Measurements from ENCODE around the gene OPHN1.
"Not testable (repeated sequence)": the region's sequence is repeated elsewhere in the genome, so short reads cannot be mapped to it uniquely, and the experiment has no call there.

The OPHN1 gene

GRCh38 chrX:68304602-68305001 lies 128.7 kb downstream of the OPHN1 start:
- Histone ChIP-seq H3K4me1 (ENCODE audit: insufficient read depth, low read length) (no peaks in the 10 kb centered on the region), H3K36me3 (ENCODE audit: insufficient read depth, low read length) (no peaks in the 10 kb centered on the region), H3K4me3 (ENCODE audit: low read length) (no peak overlapping the region), H3K27me3 (ENCODE audit: insufficient read depth, low read length) (no peaks in the 10 kb centered on the region), H3K9me3 (ENCODE audit: low read length) (no peaks in the 10 kb centered on the region), H2AFZ (ENCODE audit: low read depth, low read length) (no peak overlapping the region)

DNA sequence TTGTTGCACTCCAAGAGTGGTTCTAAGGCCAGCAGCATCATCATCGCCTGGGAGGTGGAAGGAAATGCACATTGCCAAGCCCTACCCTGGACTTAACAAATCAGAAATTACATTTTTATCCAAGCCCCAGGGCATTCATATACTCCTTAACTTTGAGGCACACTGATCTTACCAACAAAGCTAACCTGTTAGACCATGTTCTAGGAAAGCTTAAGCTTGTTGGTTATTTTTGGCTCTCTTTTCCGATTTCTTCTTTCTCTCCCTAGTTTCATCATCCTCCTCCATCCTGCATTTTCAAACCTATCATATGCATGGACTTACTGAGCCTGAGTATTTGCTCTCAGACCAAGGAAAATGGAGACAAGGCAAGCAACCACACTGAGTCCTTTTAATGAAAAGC lies 133.4 kb downstream of the OPHN1 start:
- no peaks in the 10 kb centered on the region for H3K27me3 ChIP-seq (ENCODE audit: insufficient read depth, low read length)
- H3K4me3 ChIP-seq (ENCODE audit: low read length) = no peak overlapping the region
- no peaks in the 10 kb centered on the region for H3K36me3 ChIP-seq (ENCODE audit: insufficient read depth, low read length)

GRCh38 chrX:68292471-68292870 lies 140.8 kb downstream of the OPHN1 start:
- H3K4me3 ChIP-seq (ENCODE audit: low read length) = no peak overlapping the region
- H3K36me3 ChIP-seq (ENCODE audit: insufficient read depth, low read length) = no peaks in the 10 kb centered on the region
- no peaks in the 10 kb centered on the region for H3K4me1 ChIP-seq (ENCODE audit: insufficient read depth, low read length)
- H2AFZ ChIP-seq (ENCODE audit: low read depth, low read length) = no peak overlapping the region
- no peaks in the 10 kb centered on the region for H3K27me3 ChIP-seq (ENCODE audit: insufficient read depth, low read length)
- H3K9me3 ChIP-seq (ENCODE audit: low read length) = no peaks in the 10 kb centered on the region

More for the DNA sequence above, 133.4 kb downstream of the OPHN1 start:
- H3K4me1 ChIP-seq (ENCODE audit: insufficient read depth, low read length) = no peaks in the 10 kb centered on the region
- H3K9me3 ChIP-seq (ENCODE audit: low read length) = no peaks in the 10 kb centered on the region
- no peak overlapping the region for H2AFZ ChIP-seq (ENCODE audit: low read depth, low read length)

GRCh38 chrX:68288127-68288526 lies 145.2 kb downstream of the OPHN1 start:
- Histone ChIP-seq H3K27me3 (ENCODE audit: insufficient read depth, low read length) (no peaks in the 10 kb centered on the region), H3K9me3 (ENCODE audit: low read length) (no peaks in the 10 kb centered on the region), H3K36me3 (ENCODE audit: insufficient read depth, low read length) (no peaks in the 10 kb centered on the region), H2AFZ (ENCODE audit: low read depth, low read length) (no peak overlapping the region), H3K4me3 (ENCODE audit: low read length) (no peak overlapping the region), H3K4me1 (ENCODE audit: insufficient read depth, low read length) (no peaks in the 10 kb centered on the region)

- no peaks in the 10 kb centered on the region for H3K27me3 ChIP-seq (ENCODE audit: insufficient read depth, low read length)
- no peak overlapping the region for H2AFZ ChIP-seq (ENCODE audit: low read depth, low read length)
- no peaks in the 10 kb centered on the region for H3K36me3 ChIP-seq (ENCODE audit: insufficient read depth, low read length)
- no peak overlapping the region for H3K4me3 ChIP-seq (ENCODE audit: low read length)
- H3K9me3 ChIP-seq (ENCODE audit: low read length) = no peaks in the 10 kb centered on the region
- no peaks in the 10 kb centered on the region for H3K4me1 ChIP-seq (ENCODE audit: insufficient read depth, low read length)
Measured at GRCh38 chrX:68287419-68287818, 145.9 kb downstream of the OPHN1 start.

DNA sequence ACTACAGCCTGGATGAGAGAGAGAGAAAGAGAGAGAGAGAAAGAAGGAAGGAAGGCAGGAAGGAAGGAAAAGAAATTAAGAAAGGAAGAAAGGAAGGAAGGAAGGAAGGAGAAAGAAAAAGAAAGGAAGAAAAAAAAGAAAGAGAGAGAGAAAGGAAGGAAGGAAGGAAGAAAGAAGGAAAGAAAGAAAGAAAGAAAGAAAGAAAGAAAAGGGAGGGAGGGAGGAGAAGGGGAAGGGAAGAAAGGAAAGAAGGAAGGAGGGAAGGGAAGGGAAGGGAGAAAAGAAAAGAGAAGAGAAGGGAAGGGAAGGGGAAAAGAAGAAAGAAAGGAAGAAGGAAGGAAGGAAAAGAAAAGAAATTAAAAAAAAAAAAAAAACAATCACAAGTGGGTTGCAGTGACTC lies 146.3 kb downstream of the OPHN1 start:
- Histone ChIP-seq H3K4me3 (ENCODE audit: low read length) (no peak overlapping the region), H3K36me3 (ENCODE audit: insufficient read depth, low read length) (no peaks in the 10 kb centered on the region), H3K9me3 (ENCODE audit: low read length) (no peaks in the 10 kb centered on the region), H3K27me3 (ENCODE audit: insufficient read depth, low read length) (no peaks in the 10 kb centered on the region), H3K4me1 (ENCODE audit: insufficient read depth, low read length) (no peaks in the 10 kb centered on the region), H2AFZ (ENCODE audit: low read depth, low read length) (no peak overlapping the region)

- H2AFZ ChIP-seq (ENCODE audit: low read depth, low read length) = no peak overlapping the region
- no peaks in the 10 kb centered on the region for H3K36me3 ChIP-seq (ENCODE audit: insufficient read depth, low read length)
- no peaks in the 10 kb centered on the region for H3K9me3 ChIP-seq (ENCODE audit: low read length)
- H3K27me3 ChIP-seq (ENCODE audit: insufficient read depth, low read length) = no peaks in the 10 kb centered on the region
- no peaks in the 10 kb centered on the region for H3K4me1 ChIP-seq (ENCODE audit: insufficient read depth, low read length)
- H3K4me3 ChIP-seq (ENCODE audit: low read length) = no peak overlapping the region
Measured at GRCh38 chrX:68286076-68286475, 147.2 kb downstream of the OPHN1 start.

DNA sequence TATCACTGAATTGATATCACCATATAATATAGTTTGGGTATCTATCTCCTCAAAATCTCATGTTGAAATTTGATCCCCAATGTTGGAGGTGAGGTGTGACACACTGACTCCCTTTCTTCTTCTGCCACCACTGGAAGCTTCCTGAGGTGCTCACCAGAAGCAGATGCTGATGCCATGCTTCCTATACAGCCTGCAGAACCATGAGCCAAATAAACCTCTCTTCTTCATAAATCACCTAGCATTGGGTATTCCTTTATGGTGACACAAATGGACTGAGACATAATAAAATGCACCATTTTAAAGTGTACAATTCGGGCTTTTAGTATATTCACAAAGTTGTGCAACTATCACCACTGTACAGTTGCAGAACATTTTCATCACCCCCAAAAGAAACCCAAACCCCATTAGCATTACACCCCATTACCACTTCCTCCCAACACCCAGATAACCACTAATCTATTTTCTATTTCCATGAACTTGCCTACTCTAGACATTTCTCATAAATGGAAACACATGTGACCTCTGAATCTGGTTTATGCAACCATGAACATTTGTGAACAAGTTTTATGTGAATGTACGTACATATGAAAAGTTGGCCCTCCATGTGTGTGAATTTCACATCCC lies 148.9 kb downstream of the OPHN1 start:
- Histone ChIP-seq H3K27me3 (ENCODE audit: insufficient read depth, low read length) (no peaks in the 10 kb centered on the region), H2AFZ (ENCODE audit: low read depth, low read length) (no peak overlapping the region), H3K4me1 (ENCODE audit: insufficient read depth, low read length) (no peaks in the 10 kb centered on the region), H3K36me3 (ENCODE audit: insufficient read depth, low read length) (no peaks in the 10 kb centered on the region), H3K4me3 (ENCODE audit: low read length) (no peak overlapping the region), H3K9me3 (ENCODE audit: low read length) (no peaks in the 10 kb centered on the region)

- Histone ChIP-seq H3K4me3 (ENCODE audit: low read length) (no peak overlapping the region), H3K4me1 (ENCODE audit: insufficient read depth, low read length) (no peaks in the 10 kb centered on the region), H3K36me3 (ENCODE audit: insufficient read depth, low read length) (no peaks in the 10 kb centered on the region), H3K9me3 (ENCODE audit: low read length) (no peaks in the 10 kb centered on the region), H2AFZ (ENCODE audit: low read depth, low read length) (no peak overlapping the region), H3K27me3 (ENCODE audit: insufficient read depth, low read length) (no peaks in the 10 kb centered on the region)
Measured at GRCh38 chrX:68273887-68274286, 159.4 kb downstream of the OPHN1 start.

GRCh38 chrX:68264793-68265192 lies 168.5 kb downstream of the OPHN1 start:
- not testable (repeated sequence) for H2AFZ ChIP-seq (ENCODE audit: low read depth, low read length); H3K4me1 ChIP-seq (ENCODE audit: insufficient read depth, low read length); H3K4me3 ChIP-seq (ENCODE audit: low read length); H3K9me3 ChIP-seq (ENCODE audit: low read length); H3K36me3 ChIP-seq (ENCODE audit: insufficient read depth, low read length); H3K27me3 ChIP-seq (ENCODE audit: insufficient read depth, low read length)

GRCh38 chrX:68261060-68261672 lies 172.1 kb downstream of the OPHN1 start:
- Histone ChIP-seq H3K27me3 (ENCODE audit: insufficient read depth, low read length) (no peaks in the 10 kb centered on the region), H3K9me3 (ENCODE audit: low read length) (no peaks in the 10 kb centered on the region), H3K4me1 (ENCODE audit: insufficient read depth, low read length) (no peaks in the 10 kb centered on the region), H3K4me3 (ENCODE audit: low read length) (no peak overlapping the region), H2AFZ (ENCODE audit: low read depth, low read length) (no peak overlapping the region), H3K36me3 (ENCODE audit: insufficient read depth, low read length) (no peaks in the 10 kb centered on the region)

DNA sequence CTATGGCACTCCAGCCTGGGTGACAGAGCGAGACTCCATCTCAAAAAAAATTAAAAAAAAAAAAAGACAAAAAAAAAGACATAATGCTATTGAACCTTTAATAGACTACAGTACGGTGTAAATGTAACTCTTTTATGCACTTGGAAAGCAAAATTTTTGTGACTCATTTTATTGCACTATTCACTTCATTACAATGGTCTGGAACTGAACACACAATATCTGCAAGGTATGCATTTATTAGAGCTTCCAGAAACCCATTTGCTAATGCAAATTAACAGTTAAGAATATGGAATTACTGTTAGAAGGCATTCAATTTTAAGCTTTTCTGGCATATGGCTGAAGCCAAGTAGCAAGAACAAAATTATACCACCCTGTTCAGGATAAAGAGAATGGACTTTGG lies 176.3 kb downstream of the OPHN1 start:
- Histone ChIP-seq H3K9me3 (ENCODE audit: low read length) (no peaks in the 10 kb centered on the region), H3K4me1 (ENCODE audit: insufficient read depth, low read length) (no peaks in the 10 kb centered on the region), H2AFZ (ENCODE audit: low read depth, low read length) (no peak overlapping the region), H3K27me3 (ENCODE audit: insufficient read depth, low read length) (no peaks in the 10 kb centered on the region), H3K36me3 (ENCODE audit: insufficient read depth, low read length) (no peaks in the 10 kb centered on the region), H3K4me3 (ENCODE audit: low read length) (no peak overlapping the region)

DNA sequence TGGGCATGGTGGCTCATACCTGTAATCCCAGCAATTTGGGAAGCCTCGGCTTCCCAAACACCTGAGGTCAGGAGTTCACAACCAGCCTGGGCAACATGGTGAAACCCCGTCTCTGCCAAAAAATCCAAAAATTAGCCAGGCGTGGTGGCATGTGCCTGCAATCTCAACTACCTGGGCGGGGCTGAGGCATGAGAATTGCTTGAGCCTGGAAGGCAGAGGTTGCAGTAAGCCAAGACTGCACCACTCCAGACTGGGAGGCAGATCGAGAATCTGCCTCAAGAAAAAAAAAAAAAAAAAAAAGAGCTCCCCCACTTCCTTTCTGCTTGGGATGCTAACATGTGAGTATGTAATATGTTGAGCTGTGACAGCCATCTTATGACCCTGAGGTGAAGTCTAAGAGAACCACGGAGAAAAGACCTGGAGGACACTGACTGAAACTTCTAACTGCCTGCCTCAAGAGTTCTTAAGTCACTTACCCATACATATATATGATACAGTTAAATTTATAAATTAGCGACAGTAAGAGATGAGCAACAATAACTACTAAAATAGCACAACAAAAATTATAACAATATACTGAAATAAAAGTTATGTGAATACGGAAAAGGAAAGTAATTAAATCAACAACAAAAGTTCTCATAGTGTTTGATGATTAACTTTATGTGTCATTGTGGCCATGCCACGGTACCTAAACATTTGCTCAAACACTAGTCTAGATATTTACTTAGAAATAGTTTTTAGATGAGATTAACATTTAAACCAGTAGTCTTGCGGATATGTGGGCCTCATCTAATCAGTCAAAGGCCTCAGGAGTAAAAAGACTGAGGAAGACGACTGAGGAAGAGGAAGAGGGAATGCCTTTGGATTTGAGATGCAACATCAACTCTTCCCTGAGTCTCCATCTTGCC lies 178.3 kb downstream of the OPHN1 start:
- no peaks in the 10 kb centered on the region for H3K27me3 ChIP-seq (ENCODE audit: insufficient read depth, low read length)
- H2AFZ ChIP-seq (ENCODE audit: low read depth, low read length) = no peak overlapping the region
- no peaks in the 10 kb centered on the region for H3K9me3 ChIP-seq (ENCODE audit: low read length)
- H3K36me3 ChIP-seq (ENCODE audit: insufficient read depth, low read length) = no peaks in the 10 kb centered on the region
- no peaks in the 10 kb centered on the region for H3K4me1 ChIP-seq (ENCODE audit: insufficient read depth, low read length)
- no peak overlapping the region for H3K4me3 ChIP-seq (ENCODE audit: low read length)
